Measurements from ENCODE around the gene MCU. TPM values are rescaled to one million over a fixed set of nuclear protein-coding genes. Genes with fewer than 3 reads are reported as not detected.

The MCU gene
- total RNA-seq, 1 donor from 2014 or later = 63.8 TPM

DNA sequence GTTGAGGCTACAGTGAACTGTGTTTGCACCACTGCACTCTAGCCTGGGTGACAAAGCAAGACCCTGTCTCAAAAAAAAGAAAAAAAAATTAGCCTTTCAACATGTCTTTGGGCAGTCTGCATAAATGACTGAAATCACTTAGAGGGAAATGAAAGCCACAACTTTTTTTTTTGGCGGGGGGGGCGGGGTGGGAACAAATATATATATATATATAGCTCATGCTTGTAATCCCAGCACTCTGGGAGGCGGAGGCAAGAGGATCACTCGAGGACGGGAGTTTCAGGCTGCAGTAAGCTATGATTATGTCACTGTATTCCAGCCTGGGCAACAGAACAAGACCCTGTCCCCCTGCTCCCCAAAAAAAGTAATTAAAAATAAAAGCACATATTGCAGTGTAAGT lies 42.7 kb upstream of the MCU start:
- Mint-ChIP-seq H3K27me3 (no peaks in the 10 kb centered on the region), H3K9me3 (ENCODE audit: low read depth) (peaks cover 2% of the 10 kb centered on the region), H3K4me3 (ENCODE audit: low read depth) (no peak overlapping the region), H3K27ac (no peak overlapping the region), H3K36me3 (ENCODE audit: insufficient read depth) (no peaks in the 10 kb centered on the region), H3K4me1 (ENCODE audit: low read depth) (peaks cover 9% of the 10 kb centered on the region)
- no peak for DNase-seq (ENCODE audit: low spot score, unreplicated experiment)
- TF ChIP-seq, protein P1, sequence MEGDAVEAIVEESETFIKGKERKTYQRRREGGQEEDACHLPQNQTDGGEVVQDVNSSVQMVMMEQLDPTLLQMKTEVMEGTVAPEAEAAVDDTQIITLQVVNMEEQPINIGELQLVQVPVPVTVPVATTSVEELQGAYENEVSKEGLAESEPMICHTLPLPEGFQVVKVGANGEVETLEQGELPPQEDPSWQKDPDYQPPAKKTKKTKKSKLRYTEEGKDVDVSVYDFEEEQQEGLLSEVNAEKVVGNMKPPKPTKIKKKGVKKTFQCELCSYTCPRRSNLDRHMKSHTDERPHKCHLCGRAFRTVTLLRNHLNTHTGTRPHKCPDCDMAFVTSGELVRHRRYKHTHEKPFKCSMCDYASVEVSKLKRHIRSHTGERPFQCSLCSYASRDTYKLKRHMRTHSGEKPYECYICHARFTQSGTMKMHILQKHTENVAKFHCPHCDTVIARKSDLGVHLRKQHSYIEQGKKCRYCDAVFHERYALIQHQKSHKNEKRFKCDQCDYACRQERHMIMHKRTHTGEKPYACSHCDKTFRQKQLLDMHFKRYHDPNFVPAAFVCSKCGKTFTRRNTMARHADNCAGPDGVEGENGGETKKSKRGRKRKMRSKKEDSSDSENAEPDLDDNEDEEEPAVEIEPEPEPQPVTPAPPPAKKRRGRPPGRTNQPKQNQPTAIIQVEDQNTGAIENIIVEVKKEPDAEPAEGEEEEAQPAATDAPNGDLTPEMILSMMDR (IDR thresholded peaks at IDR 0.05; ENCODE audit: unreplicated experiment) = no peak

DNA sequence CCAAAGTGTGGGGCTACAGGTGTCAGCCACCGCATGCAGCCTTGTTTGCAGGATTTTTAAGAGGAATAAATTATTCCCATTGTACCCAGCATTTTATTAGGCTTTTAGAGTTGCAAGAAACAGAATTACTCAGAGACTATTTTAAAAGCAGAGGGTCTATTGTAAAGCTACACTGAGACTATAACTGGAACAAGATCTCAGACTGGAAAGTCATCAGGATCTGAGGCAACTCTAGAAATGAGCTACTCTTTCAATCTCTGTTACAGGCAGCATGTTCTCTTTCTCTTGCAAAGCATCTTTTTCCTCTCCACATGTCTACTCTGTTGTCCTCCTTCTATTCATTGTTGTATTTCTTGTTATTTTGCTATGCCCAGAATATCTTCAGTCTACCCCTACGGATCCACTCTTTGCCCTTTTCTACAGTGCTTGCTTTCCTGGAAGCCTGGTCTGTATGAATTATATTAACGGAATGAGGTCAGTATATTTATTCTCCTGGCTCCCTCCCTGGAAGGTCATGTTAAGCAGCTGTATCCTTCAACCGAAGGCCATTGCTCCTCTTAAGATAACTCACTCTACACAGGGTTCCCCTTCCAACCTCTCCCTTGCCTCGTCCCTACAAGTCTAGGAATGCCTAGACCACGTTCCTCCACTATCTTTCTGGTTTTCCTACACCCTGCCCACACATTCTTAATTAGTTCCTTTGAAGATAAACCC lies 38.4 kb upstream of the MCU start:
- no peak for DNase-seq (ENCODE audit: low spot score, unreplicated experiment)
- H3K27me3 Mint-ChIP-seq = no peaks in the 10 kb centered on the region
- H3K9me3 Mint-ChIP-seq (ENCODE audit: low read depth) = no peaks in the 10 kb centered on the region
- no peaks in the 10 kb centered on the region for H3K36me3 Mint-ChIP-seq (ENCODE audit: insufficient read depth)
- TF ChIP-seq, protein P1 (IDR thresholded peaks at IDR 0.05; ENCODE audit: unreplicated experiment) = no peak
- peaks cover 3% of the 10 kb centered on the region for H3K4me1 Mint-ChIP-seq (ENCODE audit: low read depth)
- H3K4me3 Mint-ChIP-seq (ENCODE audit: low read depth) = no peak overlapping the region
- no peak overlapping the region for H3K27ac Mint-ChIP-seq

DNA sequence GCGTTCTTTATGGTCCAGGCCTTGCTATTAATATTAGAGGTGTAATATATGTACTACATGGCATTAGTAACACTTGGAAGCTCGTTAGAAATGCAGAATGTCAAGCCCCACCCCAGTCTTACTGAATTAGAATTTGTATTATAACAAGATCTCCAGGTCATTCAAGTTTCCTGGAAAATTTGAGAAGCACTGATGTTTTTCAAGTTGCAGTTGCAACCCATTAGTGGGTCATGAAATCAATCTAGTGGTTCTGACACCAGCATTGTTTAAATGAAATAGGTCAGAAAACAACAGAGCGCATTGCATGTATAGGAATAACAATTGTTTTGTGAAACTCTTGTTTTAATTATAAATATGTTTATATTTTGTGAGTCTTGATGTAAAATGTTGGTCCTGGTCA lies 37.2 kb upstream of the MCU start:
- Mint-ChIP-seq H3K4me1 (ENCODE audit: low read depth) (peaks cover 8% of the 10 kb centered on the region), H3K9me3 (ENCODE audit: low read depth) (no peaks in the 10 kb centered on the region), H3K27ac (no peak overlapping the region), H3K27me3 (no peaks in the 10 kb centered on the region), H3K36me3 (ENCODE audit: insufficient read depth) (no peaks in the 10 kb centered on the region), H3K4me3 (ENCODE audit: low read depth) (no peak overlapping the region)
- TF ChIP-seq, protein P1 (IDR thresholded peaks at IDR 0.05; ENCODE audit: unreplicated experiment) = no peak
- DNase-seq (ENCODE audit: low spot score, unreplicated experiment) = no peak

DNA sequence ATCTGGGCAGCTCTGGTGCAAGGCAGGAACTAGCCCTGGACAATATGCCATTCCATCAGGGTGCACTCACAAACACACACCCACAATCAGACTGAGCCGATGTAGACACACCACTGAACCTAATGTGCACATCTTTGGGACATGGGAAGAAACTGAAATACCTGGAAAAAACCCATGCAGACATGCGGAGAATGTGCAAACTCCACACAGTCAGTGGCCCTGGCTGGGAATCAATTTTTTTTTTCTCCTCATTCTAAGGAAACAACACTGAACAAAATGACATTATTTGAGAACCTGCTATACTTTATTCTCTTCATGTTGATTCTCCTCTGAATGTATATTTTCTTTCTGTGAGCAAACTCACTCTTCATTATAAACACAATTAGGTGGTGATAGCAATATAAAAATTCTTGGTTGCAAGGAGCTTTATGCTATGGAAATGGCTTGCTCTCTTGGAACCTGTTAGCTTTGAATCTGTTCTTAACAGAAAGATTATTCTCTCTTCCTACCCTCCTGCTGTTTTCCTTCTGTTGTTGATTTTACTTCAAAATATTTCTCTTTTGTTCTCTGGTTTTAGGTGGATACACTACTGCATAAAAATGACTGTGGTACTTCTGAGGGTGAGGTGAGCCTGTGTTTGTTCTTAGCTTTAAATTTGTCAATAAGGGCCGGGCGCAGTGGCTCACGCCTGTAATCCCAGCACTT lies 33.1 kb upstream of the MCU start:
- no peaks in the 10 kb centered on the region for H3K27me3 Mint-ChIP-seq
- no peak overlapping the region for H3K4me3 Mint-ChIP-seq (ENCODE audit: low read depth)
- no peak for DNase-seq (ENCODE audit: low spot score, unreplicated experiment)
- TF ChIP-seq, protein P1 (IDR thresholded peaks at IDR 0.05; ENCODE audit: unreplicated experiment) = no peak
- H3K9me3 Mint-ChIP-seq (ENCODE audit: low read depth) = peaks cover 3% of the 10 kb centered on the region
- peaks cover 8% of the 10 kb centered on the region for H3K4me1 Mint-ChIP-seq (ENCODE audit: low read depth)
- peak overlapping the region; percentile 6 for H3K27ac Mint-ChIP-seq
- no peaks in the 10 kb centered on the region for H3K36me3 Mint-ChIP-seq (ENCODE audit: insufficient read depth)

DNA sequence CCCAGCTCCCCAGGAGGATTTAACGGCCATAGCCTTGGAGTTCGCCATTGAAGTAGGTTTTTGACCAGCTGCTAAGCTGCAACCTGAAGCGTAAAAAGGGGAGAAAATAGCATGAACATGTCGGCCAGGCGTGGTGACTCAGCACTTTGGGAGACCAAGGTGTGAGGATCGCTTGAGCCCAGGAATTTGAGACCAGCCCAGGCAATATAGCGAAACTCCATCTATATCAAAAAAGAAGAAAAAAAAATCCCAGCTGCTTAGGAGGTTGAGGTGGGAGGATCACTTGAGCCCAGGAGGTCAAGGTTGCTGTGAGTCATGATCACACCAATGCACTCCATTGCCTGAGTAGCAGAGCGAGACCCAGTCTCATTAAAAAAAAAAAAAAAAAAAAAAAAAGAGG lies 32.2 kb upstream of the MCU start:
- Mint-ChIP-seq H3K27me3 (no peaks in the 10 kb centered on the region), H3K27ac (no peak overlapping the region), H3K36me3 (ENCODE audit: insufficient read depth) (no peaks in the 10 kb centered on the region), H3K9me3 (ENCODE audit: low read depth) (peaks cover 3% of the 10 kb centered on the region), H3K4me1 (ENCODE audit: low read depth) (peaks cover 8% of the 10 kb centered on the region), H3K4me3 (ENCODE audit: low read depth) (no peak overlapping the region)
- TF ChIP-seq, protein P1 (IDR thresholded peaks at IDR 0.05; ENCODE audit: unreplicated experiment) = no peak
- no peak for DNase-seq (ENCODE audit: low spot score, unreplicated experiment)
